Activated naive CD4-positive, alpha-beta T cell treated with Interleukin-2 at 50 U/mL for 16 hours (primary cell): ENCODE measurements around the gene PRKN.

Experiments
- DNase-seq: peaks from one replicate; pipeline ENCODE4 v3.0.0-alpha.2; 2020

PRKN gene

GRCh38 chr6:161631676-161632194 lies 1095.8 kb downstream of the PRKN start:
- no peak for DNase-seq

- no peak for DNase-seq
Observed at GRCh38 chr6:161630674-161631073, 1096.9 kb downstream of the PRKN start.

- DNase-seq = no peak
Observed at GRCh38 chr6:161626132-161626676, 1101.4 kb downstream of the PRKN start.

- DNase-seq = no peak
Observed at GRCh38 chr6:161624111-161624510, 1103.5 kb downstream of the PRKN start.

GRCh38 chr6:161622779-161623178 lies 1104.8 kb downstream of the PRKN start:
- DNase-seq = no peak

- DNase-seq = no peak
Observed at GRCh38 chr6:161618831-161619454, 1108.6 kb downstream of the PRKN start.

GRCh38 chr6:161613711-161614110 lies 1113.9 kb downstream of the PRKN start:
- DNase-seq = no peak

GRCh38 chr6:161608771-161609170 lies 1118.8 kb downstream of the PRKN start:
- no peak for DNase-seq

GRCh38 chr6:161607696-161608297 lies 1119.8 kb downstream of the PRKN start:
- no peak for DNase-seq

GRCh38 chr6:161602359-161602758 lies 1125.2 kb downstream of the PRKN start:
- DNase-seq = no peak

- no peak for DNase-seq
Observed at GRCh38 chr6:161598896-161599295, 1128.7 kb downstream of the PRKN start.

- DNase-seq = no peak
Observed at GRCh38 chr6:161596807-161597520, 1130.6 kb downstream of the PRKN start.

GRCh38 chr6:161594412-161594811 lies 1133.2 kb downstream of the PRKN start:
- no peak for DNase-seq

GRCh38 chr6:161590961-161591627 lies 1136.5 kb downstream of the PRKN start:
- DNase-seq = no peak

GRCh38 chr6:161586887-161587286 lies 1140.7 kb downstream of the PRKN start:
- DNase-seq = no peak

GRCh38 chr6:161584621-161585340 lies 1142.8 kb downstream of the PRKN start:
- no peak for DNase-seq

- DNase-seq = no peak
Observed at GRCh38 chr6:161584051-161584450, 1143.5 kb downstream of the PRKN start.

GRCh38 chr6:161583584-161583983 lies 1144.0 kb downstream of the PRKN start:
- DNase-seq = no peak

- no peak for DNase-seq
Observed at GRCh38 chr6:161578478-161578877, 1149.1 kb downstream of the PRKN start.

GRCh38 chr6:161575523-161576254 lies 1151.9 kb downstream of the PRKN start:
- DNase-seq = no peak

- DNase-seq = no peak
Observed at GRCh38 chr6:161568885-161569456, 1158.6 kb downstream of the PRKN start.
